ENCODE results near the gene OAF.
A peak's percentile ranks its signal among the peaks of the same experiment; 100 is the strongest.

OAF gene

DNA sequence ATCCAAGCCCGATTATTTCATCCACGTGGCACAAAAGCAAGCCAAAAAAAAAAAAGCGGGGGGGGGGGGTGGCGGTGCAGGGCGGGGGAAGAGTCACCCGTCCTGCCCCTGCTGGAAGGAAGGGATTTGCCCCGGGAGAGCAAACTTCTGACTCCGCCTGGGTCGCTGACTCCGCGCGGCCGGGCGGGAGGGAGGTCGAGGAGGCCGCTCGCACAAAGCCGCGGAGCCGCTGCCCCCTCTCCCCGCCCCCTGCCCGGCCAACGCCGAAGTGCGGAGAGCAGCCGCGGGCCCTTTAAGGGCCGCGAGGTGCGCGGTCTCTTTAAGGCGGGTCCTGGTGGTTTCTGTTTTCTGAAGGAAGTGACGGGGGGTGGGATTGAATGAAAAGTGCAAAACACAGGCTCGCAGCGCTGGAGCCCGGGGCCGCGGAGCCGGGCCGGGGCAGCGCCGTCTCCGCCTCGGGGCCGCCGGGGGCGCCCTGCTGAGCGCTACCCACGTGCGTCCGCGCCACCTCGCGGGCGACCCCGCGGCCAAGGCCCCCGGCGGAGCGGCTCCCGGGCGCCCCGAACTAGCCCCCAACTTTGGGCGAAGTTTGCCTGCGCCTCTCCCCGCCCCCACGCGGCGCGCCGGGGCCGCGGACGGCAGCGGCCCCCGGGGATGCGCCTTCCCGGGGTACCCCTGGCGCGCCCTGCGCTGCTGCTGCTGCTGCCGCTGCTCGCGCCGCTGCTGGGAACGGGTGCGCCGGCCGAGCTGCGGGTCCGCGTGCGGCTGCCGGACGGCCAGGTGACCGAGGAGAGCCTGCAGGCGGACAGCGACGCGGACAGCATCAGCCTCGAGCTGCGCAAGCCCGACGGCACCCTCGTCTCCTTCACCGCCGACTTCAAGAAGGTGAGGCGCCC, at the start of gene OAF:
OAF (plus strand) TSS at position 407 of the 896 bp plus-strand sequence; CDS start at position 655, 248 bp downstream.
- H3K9ac ChIP-seq (ENCODE audit: low read depth, low read length): peak within 1 kb of the TSS; percentile 48; the same call in 1 of the 2 replicates
- H3K4me1 ChIP-seq (ENCODE audit: insufficient read depth, low read length): peaks cover 13% of the 10 kb centered on the region; the same call in 1 of the 2 replicates
- H3K9me3 ChIP-seq (ENCODE audit: insufficient read depth, low read depth, low read length): no peaks in the 10 kb centered on the region
- H3K4me3 ChIP-seq (ENCODE audit: low read length): peak within 1 kb of the TSS; percentile 75
- H3K27ac ChIP-seq (ENCODE audit: low read length): no peak within 1 kb of the TSS
- H3K27me3 ChIP-seq (ENCODE audit: insufficient read depth, low read length): peaks cover 96% of the 10 kb centered on the region
- no peaks in the 10 kb centered on the region for H3K36me3 ChIP-seq (ENCODE audit: insufficient read depth, low read depth, low read length)

DNA sequence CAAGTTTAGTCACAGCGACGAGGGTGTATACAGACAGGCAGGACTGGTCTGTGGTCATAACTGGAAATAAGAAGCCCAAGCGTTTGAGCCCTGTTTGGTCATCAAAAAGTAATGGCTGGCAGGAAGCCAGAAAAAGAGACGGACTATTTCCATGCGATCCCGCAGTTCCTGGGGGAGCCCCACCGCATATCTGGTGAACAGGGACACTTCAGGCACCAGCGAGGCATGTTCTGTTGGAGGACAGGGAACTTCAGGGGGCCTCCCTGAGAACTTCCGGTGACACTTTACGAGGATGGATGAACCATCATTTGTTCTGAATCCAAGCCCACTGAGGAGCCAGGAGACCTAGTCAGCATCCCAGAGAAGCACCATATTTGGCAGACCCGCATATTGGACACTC, 43.2 kb upstream of the OAF start:
- H3K27ac ChIP-seq (ENCODE audit: low read length): no peak overlapping the region
- no peaks in the 10 kb centered on the region; the same call in 1 of the 2 replicates for H3K4me1 ChIP-seq (ENCODE audit: insufficient read depth, low read length)
- H3K27me3 ChIP-seq (ENCODE audit: insufficient read depth, low read length): peaks cover 68% of the 10 kb centered on the region
- no peaks in the 10 kb centered on the region; the same call in 1 of the 2 replicates for H3K9me3 ChIP-seq (ENCODE audit: insufficient read depth, low read depth, low read length)
- H3K4me3 ChIP-seq (ENCODE audit: low read length): no peak overlapping the region
- H3K9ac ChIP-seq (ENCODE audit: low read depth, low read length): no peak overlapping the region
- H3K36me3 ChIP-seq (ENCODE audit: insufficient read depth, low read depth, low read length): no peaks in the 10 kb centered on the region

DNA sequence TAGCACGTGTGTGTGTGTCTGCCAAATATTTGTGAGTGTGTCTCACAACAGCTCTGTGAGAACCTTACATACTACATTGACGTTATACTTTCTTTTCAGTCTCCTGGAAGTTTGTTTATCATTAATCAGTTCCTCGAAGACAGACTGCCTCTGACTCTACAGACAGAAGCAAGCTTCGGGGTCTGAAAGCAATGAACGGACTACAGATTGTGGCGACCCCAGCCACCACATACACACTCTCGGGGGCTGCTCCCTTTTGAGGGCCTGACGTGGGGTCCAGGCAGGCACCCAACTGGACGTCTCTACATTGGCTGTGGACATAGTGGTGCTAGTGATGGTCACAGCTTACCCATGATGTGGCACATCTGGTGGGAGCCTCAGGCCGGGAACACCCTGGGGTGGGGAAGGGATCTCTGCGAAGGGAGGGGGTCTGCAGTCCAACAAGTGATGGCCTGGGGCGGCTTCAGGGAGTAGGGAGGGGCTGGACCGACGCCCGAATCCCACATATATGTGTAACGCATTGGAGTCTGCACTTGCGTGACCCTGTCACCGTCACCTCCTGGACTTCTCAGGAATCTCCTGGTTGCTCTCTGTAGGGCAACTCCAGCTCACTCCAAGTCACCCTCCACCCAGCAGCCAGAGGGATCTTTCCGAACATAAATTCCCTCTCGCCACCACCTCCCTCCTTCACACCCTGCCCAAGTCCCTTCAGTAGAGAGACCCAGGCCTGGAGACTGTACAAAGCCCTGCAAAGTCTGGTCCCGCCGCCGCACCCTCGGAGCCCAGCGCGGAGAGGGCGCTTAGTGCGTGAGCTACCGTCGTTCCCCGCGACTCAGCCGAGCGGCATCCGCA, 42.5 kb upstream of the OAF start:
- Histone ChIP-seq H3K27ac (ENCODE audit: low read length) (no peak overlapping the region), H3K9ac (ENCODE audit: low read depth, low read length) (peak overlapping the region; percentile 66), H3K36me3 (ENCODE audit: insufficient read depth, low read depth, low read length) (no peaks in the 10 kb centered on the region), H3K27me3 (ENCODE audit: insufficient read depth, low read length) (peaks cover 74% of the 10 kb centered on the region), H3K4me3 (ENCODE audit: low read length) (peak overlapping the region; percentile 77), H3K4me1 (ENCODE audit: insufficient read depth, low read length) (no peaks in the 10 kb centered on the region; the same call in 1 of the 2 replicates), H3K9me3 (ENCODE audit: insufficient read depth, low read depth, low read length) (no peaks in the 10 kb centered on the region; the same call in 1 of the 2 replicates)

DNA sequence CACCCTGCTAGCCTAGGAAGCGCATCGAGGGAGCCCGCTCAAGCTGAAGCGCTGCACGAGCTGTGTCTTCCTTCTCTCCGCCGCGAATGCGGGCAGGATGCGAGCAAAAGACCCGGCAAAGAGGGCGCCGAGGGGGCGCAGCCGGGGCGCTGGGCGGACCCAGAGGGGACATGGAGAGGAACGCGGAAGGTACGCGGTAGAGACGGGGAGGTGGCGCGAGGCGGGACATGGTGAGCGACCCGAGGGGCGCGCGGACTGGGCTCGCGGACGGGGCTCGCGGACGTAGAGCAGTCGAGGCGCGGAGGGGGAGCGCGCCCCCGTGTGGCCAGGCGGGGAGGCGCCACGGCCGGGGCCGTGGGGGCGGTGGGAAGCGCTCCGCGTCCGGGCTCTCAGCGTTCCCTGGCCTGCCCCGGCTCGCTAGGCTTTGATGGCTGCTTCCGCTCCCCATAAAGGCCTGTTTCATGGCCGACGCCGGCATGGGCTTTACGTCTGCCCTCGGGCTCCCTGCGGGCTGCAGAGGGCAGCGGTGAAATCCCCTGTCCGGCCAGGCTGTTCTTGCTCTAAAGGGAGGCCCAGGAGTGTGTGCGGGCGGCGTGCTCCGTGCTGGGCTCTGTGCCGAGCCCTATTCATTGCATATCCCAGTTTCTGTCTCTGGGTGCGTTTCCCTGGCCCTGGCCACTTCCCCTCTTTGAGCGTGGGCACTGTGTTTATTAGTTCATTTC, 41.7 kb upstream of the OAF start:
- H3K4me3 ChIP-seq (ENCODE audit: low read length): peak overlapping the region; percentile 77
- no peak overlapping the region for H3K27ac ChIP-seq (ENCODE audit: low read length)
- peaks cover 82% of the 10 kb centered on the region for H3K27me3 ChIP-seq (ENCODE audit: insufficient read depth, low read length)
- no peaks in the 10 kb centered on the region; the same call in 1 of the 2 replicates for H3K9me3 ChIP-seq (ENCODE audit: insufficient read depth, low read depth, low read length)
- no peaks in the 10 kb centered on the region for H3K36me3 ChIP-seq (ENCODE audit: insufficient read depth, low read depth, low read length)
- H3K4me1 ChIP-seq (ENCODE audit: insufficient read depth, low read length): no peaks in the 10 kb centered on the region; the same call in 1 of the 2 replicates
- H3K9ac ChIP-seq (ENCODE audit: low read depth, low read length): peak overlapping the region; percentile 66

DNA sequence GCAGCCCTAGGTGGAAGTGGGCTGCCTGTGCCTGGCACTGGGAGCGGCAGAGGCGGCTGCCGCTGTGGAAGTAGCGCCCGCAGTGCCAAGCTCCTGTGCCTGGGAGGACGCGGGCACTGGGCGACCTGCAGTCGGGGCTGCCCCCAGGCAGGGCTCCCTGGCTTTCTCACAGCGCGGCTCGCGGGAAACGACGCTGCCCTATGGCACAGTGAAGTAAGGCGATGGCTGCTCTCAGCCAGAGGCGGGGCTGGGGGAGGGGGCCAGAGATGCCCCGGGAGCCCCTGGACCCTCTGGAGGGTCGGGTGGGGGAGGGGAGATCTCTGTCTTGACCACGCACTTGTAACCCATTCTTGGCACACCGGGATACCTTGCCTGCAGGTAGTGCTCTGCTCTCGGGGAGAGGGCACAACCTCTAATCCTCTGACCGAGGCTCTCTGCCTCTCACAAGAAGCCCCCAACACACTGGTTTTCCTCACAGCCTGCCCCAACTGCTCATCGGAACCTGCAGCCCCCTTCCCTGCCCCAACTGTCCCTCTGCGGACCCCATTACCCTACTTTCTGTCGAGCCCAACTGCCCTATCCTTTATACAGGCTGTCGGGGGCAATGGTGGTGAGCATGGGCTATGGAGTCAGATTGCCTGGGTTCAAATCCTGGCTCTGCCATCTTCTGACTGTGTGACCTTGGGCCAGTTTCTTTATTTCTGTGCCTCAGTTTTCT, 40.7 kb upstream of the OAF start:
- H3K27ac ChIP-seq (ENCODE audit: low read length): no peak overlapping the region
- no peaks in the 10 kb centered on the region; the same call in 1 of the 2 replicates for H3K4me1 ChIP-seq (ENCODE audit: insufficient read depth, low read length)
- no peak overlapping the region for H3K9ac ChIP-seq (ENCODE audit: low read depth, low read length)
- no peak overlapping the region for H3K4me3 ChIP-seq (ENCODE audit: low read length)
- peaks cover 91% of the 10 kb centered on the region for H3K27me3 ChIP-seq (ENCODE audit: insufficient read depth, low read length)
- no peaks in the 10 kb centered on the region; the same call in 1 of the 2 replicates for H3K9me3 ChIP-seq (ENCODE audit: insufficient read depth, low read depth, low read length)
- no peaks in the 10 kb centered on the region for H3K36me3 ChIP-seq (ENCODE audit: insufficient read depth, low read depth, low read length)

DNA sequence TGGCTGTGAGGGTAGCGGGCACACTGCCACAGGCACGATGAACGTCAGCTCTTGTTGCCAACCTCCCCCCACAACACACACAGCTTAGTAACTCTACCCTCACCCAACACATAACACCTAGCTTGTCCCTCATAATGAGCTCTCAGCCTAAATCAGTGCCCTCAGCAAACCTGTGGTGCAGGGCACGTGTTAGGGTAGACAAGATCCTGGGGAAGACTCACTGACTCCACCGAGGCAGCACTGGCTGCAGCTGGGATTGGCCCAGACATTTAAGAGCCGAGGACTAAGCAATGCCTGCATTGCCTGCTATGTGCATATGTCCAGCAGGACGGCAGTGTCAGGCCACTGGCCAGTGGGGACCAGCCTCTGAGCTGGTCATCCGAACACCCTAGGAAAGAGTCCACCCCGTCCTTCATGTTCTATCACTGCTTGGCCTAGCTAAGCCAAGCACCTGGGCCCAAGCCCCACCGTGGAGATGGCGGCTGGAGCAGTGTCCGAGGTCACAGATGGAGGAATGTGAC, 40.0 kb upstream of the OAF start:
- H3K9me3 ChIP-seq (ENCODE audit: insufficient read depth, low read depth, low read length): no peaks in the 10 kb centered on the region; the same call in 1 of the 2 replicates
- peaks cover 98% of the 10 kb centered on the region for H3K27me3 ChIP-seq (ENCODE audit: insufficient read depth, low read length)

DNA sequence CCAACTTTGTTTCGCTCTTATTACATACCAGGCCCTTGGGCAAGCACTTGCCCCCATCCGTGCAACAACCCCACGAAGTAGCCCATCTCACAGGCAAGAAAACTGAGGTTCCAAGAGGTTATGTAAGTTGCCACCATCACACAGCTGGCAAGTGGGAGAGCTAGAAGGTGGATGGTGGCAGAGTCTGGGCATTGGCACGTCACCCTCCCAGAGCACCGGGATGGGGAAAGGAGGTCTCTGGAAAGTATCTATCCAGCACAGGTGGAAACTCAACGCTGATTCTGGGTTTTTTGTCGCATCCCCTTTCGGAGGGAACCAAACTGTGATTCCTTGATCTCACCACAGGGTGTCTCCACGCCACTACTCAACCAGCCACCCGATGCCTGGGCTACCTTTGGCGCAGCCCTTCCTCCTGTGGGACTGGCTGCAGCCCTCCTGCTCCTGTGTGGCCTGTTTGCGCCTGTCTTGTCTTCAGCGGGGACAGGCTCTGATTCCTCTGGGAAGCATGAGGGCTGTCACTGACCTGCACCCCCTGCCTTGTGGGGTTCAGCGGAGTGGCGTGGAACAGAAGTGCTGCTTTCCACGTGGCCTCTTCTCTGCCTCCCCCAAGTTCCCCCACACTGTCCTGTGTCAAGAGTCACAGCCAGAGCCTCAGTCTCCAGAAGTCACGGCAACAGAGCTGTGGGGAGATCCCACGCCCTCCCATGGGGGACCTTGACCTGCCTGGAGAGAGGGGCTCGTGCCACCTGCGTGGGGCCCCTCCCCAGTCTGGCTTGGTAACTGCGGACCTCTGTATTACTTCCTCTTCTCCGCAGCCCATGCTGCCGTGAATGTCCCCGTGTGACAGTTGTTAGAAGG, 38.5 kb upstream of the OAF start:
- Histone ChIP-seq H3K4me3 (ENCODE audit: low read length) (no peak overlapping the region), H3K9ac (ENCODE audit: low read depth, low read length) (no peak overlapping the region), H3K27ac (ENCODE audit: low read length) (no peak overlapping the region), H3K9me3 (ENCODE audit: insufficient read depth, low read depth, low read length) (no peaks in the 10 kb centered on the region; the same call in 1 of the 2 replicates), H3K36me3 (ENCODE audit: insufficient read depth, low read depth, low read length) (no peaks in the 10 kb centered on the region), H3K27me3 (ENCODE audit: insufficient read depth, low read length) (peaks cover 98% of the 10 kb centered on the region), H3K4me1 (ENCODE audit: insufficient read depth, low read length) (no peaks in the 10 kb centered on the region; the same call in 1 of the 2 replicates)

More for the DNA sequence above, 40.0 kb upstream of the OAF start:
- Histone ChIP-seq H3K4me1 (ENCODE audit: insufficient read depth, low read length) (no peaks in the 10 kb centered on the region; the same call in 1 of the 2 replicates), H3K4me3 (ENCODE audit: low read length) (no peak overlapping the region), H3K27ac (ENCODE audit: low read length) (no peak overlapping the region), H3K9ac (ENCODE audit: low read depth, low read length) (no peak overlapping the region), H3K36me3 (ENCODE audit: insufficient read depth, low read depth, low read length) (no peaks in the 10 kb centered on the region)

DNA sequence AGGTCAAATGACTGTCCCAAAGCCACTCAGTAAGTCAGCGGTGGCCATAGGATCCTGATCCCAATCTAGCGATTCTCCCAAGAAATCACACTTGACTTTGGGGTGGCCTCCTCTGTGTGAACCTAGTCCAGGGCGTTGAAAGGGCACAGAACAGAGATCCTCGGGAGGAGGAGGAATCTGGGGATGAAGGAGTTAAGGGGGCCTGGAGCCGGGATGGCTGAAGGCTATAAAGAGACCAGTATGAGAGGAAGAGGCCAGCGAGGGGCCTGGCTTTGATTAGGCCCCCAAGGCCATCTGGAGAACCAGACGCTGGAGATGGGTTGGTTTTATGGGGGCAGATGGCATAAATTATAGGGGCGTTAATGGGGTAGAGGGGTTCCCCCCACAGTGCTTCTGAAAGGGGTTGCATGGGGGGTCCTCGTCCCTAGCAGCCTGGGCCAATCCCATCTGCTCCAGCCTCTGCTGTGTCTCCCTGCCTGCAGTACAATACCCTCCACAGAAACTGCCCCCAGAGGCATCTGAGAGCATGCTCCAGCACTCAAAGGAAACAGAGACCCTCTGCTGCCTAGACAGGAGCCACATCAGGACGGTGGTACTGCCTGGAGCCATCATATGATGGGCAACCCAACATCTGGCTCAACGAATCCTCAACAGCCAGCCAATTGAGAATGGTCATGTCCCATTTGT, 37.7 kb upstream of the OAF start:
- Histone ChIP-seq H3K36me3 (ENCODE audit: insufficient read depth, low read depth, low read length) (no peaks in the 10 kb centered on the region), H3K4me3 (ENCODE audit: low read length) (no peak overlapping the region), H3K4me1 (ENCODE audit: insufficient read depth, low read length) (no peaks in the 10 kb centered on the region; the same call in 1 of the 2 replicates), H3K27me3 (ENCODE audit: insufficient read depth, low read length) (peaks cover 98% of the 10 kb centered on the region), H3K9ac (ENCODE audit: low read depth, low read length) (no peak overlapping the region), H3K27ac (ENCODE audit: low read length) (no peak overlapping the region), H3K9me3 (ENCODE audit: insufficient read depth, low read depth, low read length) (no peaks in the 10 kb centered on the region)

DNA sequence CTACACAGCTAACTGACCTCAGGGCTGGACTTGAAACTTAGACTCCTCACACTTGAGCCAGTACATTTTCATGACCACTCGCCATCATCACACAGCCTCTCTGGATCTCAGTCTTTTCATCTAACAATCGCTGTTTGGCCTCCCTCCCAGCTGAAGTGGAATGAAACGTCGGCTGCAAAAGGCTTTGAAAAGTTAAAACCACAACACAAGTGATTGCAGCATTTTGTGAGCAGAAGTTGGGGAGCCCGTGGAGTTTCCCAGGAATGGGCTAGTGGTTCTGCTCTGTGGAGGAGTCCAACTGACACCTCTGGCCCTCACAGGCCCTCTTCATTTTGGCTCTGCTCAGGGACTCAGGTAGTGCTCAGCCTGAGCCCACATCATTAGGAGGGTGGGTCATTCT, 37.0 kb upstream of the OAF start:
- H3K36me3 ChIP-seq (ENCODE audit: insufficient read depth, low read depth, low read length): no peaks in the 10 kb centered on the region
- H3K9me3 ChIP-seq (ENCODE audit: insufficient read depth, low read depth, low read length): no peaks in the 10 kb centered on the region
- H3K4me3 ChIP-seq (ENCODE audit: low read length): no peak overlapping the region
- no peaks in the 10 kb centered on the region for H3K4me1 ChIP-seq (ENCODE audit: insufficient read depth, low read length)
- H3K27ac ChIP-seq (ENCODE audit: low read length): no peak overlapping the region
- no peak overlapping the region for H3K9ac ChIP-seq (ENCODE audit: low read depth, low read length)
- peaks cover 98% of the 10 kb centered on the region for H3K27me3 ChIP-seq (ENCODE audit: insufficient read depth, low read length)
